NOMO-1 treated with dmso at 0.1 percent for 144 hours (cell line): ENCODE data around the gene TTC7B.

ENCODE experiments used
- DNase-seq: peaks from one replicate; lab custom pipeline; 2025; ENCODE audit not compliant: unreplicated experiment; lab: John Stamatoyannopoulos, UW

TTC7B gene

GRCh38 chr14:90499908-90500664 lies 316.1 kb downstream of the TTC7B start:
- no peak for DNase-seq

DNA sequence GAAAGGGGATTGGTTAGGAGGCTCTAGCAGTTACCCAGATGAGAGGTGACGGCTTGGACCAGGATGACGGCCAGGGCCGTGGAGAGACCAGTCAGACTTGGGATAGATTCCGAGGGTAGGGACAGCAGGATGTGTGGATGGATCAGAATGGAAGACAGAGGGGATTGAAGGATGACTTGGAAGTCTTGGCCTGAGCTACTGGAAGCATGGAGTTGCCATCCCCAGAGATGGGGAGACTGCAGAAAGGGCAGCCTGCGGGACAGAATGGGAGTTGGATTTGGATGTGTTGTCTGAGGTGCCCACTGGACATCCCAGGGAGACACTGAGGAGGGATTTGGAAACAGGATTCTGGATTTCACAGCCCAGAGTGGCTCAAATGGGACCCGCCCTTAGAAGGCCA lies 317.1 kb downstream of the TTC7B start:
- DNase-seq, result no peak

- no peak for DNase-seq
Measured at GRCh38 chr14:90498198-90498597, 318.0 kb downstream of the TTC7B start.

- DNase-seq, result no peak
Measured at GRCh38 chr14:90496379-90496778, 319.9 kb downstream of the TTC7B start.

- DNase-seq, result no peak
Measured at GRCh38 chr14:90495357-90496276, 320.6 kb downstream of the TTC7B start.

DNA sequence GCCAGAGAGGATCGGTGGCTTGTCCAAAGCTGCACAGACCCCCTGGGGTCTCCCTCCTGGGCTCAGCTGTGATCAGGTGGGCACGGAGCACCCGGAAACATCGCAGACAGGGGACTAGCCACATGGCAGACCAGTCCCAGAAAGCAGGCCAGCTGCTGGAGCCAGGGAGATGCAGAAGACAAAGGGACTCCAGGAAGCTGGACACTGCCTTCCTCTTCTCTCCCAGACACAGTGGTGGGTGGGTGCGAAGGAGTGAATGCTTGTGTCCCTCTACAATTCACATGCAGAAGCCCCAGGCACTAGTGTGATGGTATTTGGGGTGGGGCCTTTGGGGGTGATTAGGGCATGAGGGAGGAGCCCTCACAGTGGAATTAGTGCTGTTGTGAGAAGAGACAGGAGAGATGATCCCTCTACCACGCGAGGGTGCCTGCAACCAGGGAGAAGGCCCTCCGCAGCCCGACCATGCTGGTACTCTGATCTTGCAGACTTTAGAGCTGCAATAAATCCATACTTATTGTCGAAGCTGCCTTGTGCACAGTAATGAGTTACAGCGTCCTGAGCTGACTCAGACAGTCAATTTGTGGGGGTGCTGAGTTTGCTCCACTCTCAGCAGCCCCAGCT lies 324.2 kb downstream of the TTC7B start:
- DNase-seq, result no peak

GRCh38 chr14:90491221-90491885 lies 324.9 kb downstream of the TTC7B start:
- no peak for DNase-seq

DNA sequence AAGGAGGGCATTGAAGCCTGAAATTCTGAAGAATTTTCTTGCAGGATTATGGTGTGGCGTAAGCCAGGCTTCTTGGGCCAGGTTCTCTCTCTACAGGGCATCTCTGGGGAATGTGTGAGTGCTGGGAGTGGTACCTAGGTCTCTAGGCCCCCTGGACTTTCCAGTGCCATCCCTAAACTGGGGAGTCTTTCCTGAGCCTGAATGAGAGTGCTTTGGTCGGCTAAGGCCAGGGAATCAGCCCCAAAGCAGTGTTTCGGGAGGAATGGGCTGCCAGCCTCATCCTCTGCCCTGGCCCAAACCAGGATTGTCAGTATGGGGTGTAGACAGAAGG lies 325.5 kb downstream of the TTC7B start:
- DNase-seq, result no peak

- no peak for DNase-seq
Measured at GRCh38 chr14:90489916-90490719, 326.1 kb downstream of the TTC7B start.

- DNase-seq, result no peak
Measured at GRCh38 chr14:90489306-90489705, 326.9 kb downstream of the TTC7B start.

DNA sequence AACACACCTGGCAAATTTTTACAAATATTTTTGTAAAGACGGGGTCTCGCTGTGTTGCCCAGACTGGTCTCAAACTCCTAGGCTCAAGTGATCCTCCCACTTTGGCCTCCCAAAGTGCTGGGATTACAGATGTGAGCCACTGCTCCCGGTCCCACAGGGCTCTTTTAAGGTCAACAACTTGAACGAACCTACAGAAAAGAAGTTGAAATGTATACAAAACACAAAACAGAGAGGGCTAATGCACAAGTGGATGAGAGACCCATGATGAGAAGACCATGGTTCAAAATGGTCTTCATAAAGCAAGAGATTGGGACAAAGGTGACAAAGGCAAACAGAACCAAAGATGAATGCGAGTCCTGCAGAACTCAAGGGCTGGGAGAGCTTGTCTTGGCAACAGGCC lies 328.0 kb downstream of the TTC7B start:
- DNase-seq, result no peak

DNA sequence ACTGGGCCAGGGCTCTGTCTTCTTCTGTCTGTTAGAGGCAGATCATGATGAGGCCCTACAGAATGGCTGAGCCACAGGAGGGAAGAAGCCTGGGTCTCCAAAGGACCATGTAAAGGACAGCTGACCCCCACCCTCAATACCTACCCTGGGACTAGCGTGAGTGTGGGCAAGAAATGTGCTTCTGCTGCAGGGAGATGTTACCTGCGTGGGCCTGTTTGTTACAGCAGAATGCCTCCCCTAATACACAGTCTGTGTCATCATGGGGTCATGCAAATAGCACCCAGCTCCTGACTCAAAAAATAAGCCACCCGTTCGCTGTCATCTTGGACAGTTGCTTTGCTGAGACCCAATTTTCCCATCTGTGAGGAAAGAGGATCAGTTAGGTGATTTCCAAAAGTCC lies 328.8 kb downstream of the TTC7B start:
- no peak for DNase-seq

DNA sequence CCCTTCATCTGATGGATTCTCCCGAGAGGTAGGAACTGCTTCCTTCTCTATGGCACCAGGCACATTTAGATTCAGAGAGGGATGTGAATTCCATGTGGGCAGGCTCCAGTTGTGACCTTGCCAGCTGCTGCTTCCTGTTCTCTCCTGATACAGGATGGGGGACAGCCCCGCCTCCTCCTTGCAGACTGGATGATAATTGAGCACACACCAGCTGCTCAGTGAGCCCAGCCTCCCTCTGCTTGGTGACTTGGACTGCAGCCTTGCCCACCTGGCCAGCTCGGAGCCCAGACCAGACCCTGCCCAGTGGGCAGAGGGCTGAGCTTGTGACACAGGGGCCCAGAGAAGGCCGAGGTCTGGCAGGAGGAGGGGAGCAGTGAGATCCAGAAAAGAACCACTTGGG lies 329.2 kb downstream of the TTC7B start:
- DNase-seq, result no peak

GRCh38 chr14:90484291-90484690 lies 331.9 kb downstream of the TTC7B start:
- DNase-seq, result no peak

DNA sequence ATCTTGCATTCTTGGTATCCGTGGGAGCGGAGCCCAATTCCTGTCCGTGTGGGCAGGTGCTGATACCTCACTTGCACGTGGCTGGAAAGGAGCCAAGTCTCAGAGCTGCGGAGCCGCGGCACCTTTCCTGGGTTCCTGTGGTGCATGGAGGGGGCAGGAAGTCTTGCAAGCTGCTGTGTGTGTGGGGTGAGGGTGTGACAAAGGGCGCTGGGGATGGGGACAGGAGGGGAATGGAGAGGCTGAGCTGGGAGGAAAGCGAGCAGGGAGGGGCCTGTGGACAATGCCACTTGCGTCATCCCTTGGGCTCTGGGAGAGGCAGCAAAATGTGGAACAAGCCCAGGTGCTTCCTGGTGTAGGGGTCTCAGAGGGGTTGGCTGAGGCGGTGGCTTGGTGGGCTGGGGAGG lies 332.7 kb downstream of the TTC7B start:
- DNase-seq, result no peak

- no peak for DNase-seq
Measured at GRCh38 chr14:90483117-90483516, 333.1 kb downstream of the TTC7B start.

- no peak for DNase-seq
Measured at GRCh38 chr14:90475298-90475697, 340.9 kb downstream of the TTC7B start.
